GM15510 (cell line): ENCODE data around the gene RASGEF1C.

Source experiments
- POLR2A ChIP-seq: IDR thresholded peaks from 3 replicates; pipeline ENCODE4 v1.6.1; 2011; ENCODE audit warnings: borderline replicate concordance; ENCODE audit not compliant: insufficient read length; ENCODE audit errors: extremely low read depth

The RASGEF1C gene

DNA sequence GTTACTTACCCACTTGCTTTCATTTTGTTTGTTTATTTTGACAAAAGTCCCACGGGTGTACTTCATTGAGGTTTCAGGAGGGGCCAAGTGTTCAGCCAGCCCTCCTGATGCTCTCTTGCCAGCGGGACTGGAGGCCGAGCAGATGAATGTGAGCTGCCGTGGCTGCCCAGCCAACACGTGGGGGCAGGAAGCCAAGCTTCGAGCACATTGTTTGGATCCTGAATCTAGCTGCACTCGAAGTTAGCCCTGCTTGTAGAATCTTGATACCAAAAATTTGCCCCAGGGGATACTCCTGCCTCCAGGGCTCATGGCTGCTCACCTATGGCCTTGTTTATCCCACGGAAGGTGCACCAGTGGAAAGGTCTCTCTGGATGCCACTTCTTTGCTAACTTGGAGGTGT, 49.3 kb downstream of the RASGEF1C start:
- no peak for TF ChIP-seq POLR2A

DNA sequence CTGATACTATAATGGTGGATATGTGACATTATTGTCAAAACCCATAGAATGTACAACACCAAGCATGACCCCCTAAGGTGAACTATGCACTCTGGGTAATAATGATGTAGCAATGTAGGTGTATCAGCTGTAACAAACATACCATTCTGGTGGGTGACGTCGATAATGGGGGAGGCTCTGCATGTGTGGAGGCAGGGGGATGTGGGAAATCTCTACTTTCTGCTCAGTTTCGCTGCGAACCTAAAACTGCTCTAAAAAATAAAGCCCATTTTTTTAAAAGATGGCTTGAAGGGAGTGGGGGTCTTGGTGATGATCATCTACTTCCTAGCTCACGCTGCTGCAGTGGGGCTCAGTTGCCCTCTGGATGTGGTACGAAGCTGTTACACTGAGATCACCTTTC, 51.1 kb downstream of the RASGEF1C start:
- no peak for TF ChIP-seq POLR2A

DNA sequence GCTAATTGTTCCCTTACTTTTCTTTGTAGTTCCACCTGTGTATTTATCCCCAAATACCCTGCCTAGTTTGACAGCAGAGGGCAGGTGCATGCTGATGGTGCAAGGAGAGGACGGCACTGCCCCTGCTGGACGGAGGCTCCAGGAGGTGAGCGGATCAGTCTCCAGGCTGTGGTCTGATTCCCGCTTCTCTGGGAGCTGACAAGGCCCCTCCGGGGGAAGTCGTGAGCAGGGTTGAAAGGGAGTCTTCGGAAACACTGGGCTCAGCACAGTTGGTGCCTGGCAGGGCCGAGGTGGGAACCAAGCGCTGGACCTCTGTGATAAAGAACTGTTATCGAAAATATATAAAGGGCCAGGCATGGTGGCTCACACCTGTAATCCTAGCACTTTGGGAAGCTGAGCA, 52.9 kb downstream of the RASGEF1C start:
- no peak for TF ChIP-seq POLR2A

DNA sequence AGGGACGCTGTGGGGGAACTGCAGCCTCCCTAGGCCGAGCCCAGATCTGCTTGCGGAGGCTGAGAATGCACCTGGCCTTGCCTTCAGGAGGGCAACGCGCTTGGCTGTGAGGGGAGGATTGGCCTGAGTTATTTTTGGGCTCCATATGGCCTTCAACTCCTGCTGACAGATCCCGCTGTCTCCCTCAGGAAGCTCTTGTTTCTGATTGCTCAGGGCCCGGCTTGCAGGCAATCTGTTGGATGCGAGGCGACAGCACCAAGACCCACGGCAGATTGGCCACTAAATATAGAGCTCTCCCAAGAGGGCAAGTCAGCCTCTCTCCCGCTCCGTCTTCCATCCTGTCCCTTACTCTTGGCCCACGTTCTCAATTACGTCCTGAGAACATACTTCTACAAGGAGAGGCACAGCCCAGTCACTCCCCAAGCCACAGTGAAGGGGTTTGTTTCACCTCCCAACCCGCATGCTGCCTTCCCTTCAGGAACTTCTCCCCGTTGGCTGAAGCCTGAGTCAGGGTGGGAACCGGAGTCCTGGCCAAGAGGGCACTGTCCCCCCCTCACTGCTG, 53.6 kb downstream of the RASGEF1C start:
- no peak for TF ChIP-seq POLR2A

DNA sequence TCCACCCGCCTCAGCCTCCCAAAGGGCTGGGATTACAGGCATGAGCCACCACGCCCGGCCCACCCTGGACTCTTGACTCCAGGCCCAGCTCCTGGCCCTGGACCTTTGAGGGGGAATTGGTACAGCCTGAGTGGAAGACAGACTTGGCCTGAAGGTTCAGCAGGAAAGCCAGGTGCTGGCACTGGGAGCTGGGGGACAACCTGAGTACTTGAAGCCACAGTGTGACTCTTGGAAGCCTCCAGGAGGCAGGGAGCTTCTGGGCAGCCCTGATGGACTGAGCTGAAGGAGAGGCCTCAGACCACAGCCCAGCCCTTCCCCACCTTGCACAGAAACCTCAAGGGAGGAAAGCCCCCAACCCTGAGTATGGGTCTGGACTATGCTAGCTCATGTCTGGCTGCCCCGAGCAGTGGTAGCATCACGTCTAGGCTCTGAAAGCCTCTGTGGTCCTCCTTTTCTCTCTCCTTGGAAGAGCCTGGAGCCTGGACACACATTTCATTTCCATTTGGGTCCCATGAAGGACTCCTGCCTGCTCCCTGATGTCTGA, 54.1 kb downstream of the RASGEF1C start:
- no peak for TF ChIP-seq POLR2A

DNA sequence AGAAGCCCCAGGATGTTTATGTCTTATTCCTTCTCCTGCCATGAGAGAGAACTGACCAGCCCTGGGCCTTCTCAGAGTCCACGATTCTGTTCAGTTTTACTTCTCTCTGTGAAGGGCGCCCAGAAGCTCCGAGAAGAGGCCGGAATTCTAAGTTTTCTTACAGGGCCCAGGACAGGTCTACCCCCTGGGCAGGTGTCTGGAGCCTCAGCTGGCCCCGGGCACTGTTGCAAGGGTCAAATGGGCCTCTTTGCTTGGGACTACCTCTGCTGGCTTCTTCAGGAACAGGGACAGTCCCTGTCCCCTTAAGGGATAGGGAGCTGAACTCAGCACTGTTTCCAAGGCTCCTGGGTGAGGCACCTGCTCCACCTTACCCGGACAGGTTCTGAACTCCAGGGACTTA, 55.0 kb downstream of the RASGEF1C start:
- TF ChIP-seq POLR2A, result no peak

DNA sequence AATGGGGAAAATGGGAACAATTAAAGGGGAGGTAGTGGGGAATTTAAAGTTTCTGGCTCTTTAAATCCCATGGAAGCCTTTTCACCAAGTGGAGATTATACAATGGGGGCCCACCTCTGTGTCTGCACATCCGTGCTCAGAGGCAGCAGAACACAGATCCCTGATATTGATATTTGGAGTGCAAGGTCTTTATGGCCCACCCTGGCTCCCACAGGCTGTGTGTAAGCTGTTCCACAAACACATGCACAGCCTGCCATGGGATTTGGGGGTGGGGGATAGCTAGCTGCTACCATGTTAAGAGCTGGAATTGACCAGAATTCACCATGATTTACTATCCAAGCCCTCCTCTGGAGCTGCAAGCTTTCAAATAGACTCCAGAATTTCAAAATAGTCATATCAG, 55.9 kb downstream of the RASGEF1C start:
- TF ChIP-seq POLR2A, result no peak

DNA sequence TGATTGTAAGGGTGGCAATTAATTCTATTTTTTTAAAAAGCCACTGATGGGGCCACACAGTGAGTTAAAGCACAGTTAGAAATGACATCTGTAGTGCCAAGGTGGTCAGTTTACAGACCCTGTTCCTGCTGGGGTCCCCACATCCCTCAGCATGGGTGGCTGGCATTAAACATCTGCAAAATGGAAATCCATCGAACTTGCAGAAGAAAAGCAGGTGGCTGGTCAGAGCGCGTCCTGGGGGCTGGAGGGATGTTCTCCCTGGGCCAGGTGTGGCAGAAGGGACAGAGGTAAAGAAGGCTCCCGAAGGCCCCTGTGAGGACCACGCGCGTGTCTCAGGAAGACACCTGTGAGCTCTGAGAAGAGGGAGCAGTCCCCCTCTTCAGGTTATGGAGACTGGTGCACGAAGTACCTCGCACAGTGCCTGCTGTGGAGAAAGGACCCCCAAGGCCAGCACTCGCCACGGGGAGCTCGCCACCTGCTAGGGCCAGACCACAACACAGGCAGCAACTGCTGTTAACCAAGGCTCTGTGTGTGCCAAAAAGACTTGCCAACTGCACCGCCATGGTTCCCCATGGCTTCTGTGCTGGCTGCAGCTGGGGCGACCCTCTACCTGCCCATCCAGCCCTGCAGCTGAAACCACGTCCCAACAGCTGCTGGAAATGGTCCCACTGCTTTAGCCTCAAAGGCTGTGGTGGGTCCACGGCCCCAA, 65.2 kb downstream of the RASGEF1C start:
- TF ChIP-seq POLR2A, result no peak

DNA sequence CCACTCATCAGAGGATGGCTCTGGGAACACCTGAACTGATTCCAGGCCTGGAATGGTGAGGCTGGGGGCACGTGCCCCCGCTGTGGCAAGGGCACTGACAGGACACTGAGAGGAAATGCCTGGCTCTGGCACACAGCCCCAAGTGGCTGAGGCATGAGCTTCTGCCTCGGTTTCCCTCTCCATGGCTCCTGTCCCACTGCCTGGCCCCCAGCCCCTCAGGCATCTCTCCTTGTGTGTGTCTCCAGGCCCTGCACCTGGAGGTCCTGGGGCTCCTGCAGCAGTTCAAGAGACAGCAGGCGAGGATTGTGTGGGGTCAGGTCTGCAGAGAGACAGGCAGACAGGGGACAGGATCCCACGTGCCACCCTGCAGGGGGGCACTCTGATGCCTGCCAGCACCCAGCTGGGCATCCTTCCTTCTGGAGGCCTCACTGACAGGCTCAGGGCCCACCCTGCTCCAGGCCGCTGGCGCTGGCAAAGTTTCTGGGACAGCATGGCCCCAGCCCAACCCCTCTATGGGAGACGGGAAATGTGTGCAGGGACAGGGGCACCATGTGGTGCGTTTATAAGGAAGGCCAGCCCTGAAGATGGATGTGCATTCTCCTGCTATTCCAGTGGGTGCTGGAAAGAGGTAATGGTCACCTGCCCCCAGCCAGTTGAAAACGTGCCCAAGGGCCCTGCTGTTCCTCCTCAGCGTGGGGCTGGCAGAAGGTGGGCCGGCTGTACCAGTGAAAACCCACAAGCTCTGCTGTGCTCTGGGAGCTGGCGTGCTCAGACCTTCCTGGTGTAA, 66.0 kb downstream of the RASGEF1C start:
- no peak for TF ChIP-seq POLR2A

DNA sequence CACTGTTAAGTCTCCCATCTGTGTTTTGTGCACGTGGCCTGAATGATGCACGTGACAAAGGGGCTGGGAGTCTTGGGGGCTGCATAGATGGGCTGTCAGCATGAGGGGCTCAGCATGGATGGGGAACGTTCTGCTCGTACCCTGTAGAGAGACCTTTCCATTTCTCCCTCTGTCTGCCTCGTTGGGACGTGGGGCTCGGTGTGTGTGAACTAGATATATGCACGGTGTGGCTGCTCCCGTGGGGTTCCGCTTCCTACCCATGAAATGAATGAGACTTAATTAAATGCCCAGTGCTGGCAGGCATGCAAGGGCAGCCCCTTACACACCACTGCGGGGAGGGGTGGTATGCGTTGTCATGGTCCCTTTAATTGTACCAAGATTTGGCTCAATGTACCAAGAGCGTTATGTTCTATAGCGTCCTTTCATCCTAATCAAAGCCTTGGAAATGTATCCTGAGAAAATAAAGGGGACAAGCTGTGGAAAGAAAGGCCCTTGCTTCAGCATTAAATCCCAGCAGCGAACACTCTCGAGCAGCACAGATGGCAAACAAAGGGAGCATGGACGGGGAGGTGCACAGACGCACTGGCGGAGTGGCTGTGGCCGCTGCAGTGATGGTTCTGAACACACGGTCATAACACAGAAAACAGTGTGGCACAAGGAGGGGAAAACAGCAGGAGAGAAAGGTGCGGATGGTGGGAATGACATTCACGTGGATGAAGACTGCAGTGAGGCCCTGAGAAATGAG, 66.8 kb downstream of the RASGEF1C start:
- TF ChIP-seq POLR2A, result no peak

DNA sequence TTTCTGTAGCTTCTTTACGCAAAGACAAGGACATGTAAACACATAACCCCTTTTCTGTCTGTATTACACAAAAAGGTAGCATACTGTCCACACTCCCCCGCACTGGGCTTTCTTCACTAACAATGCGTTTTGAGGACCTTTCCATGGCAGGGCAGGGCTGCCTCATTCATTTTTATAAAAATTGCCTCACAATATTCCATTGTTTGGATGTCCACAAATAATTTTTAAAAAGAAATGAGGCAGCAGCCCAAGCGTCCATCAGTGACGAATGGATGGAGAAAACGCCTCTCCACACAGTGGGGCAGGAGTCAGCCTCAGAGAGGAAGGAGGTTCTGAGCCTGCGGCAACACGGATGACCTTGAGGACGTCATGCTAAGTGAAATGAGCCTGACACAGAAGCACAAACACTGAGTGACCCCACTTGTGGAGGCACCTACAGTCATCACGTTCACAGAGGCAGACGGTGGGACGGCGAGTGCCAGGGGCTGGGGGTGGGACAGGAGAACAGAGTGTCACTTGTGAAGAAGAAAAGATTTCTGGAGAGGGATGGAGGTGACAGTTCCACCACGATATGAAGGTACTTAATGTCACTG, 67.8 kb downstream of the RASGEF1C start:
- TF ChIP-seq POLR2A, result no peak

DNA sequence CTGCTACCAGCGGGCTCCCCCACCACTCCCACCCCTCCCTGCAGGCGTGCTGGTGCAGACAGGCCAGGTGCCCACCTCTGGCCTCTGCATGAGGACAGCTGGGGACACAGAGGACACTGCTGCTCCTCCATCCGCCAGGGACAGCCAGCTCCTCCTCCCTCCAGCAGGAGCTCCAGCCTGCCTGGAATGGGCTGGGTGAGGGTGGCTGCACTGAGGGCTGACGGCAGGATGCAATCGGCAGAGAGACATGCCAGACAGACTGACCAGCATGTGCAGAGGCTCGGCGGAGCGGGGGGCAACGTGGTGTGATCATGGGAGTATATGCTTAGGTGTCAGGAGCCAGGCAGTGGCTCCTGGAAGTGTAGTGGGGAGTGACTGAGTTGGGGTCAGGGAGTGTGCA, 68.4 kb downstream of the RASGEF1C start:
- TF ChIP-seq POLR2A, result no peak

DNA sequence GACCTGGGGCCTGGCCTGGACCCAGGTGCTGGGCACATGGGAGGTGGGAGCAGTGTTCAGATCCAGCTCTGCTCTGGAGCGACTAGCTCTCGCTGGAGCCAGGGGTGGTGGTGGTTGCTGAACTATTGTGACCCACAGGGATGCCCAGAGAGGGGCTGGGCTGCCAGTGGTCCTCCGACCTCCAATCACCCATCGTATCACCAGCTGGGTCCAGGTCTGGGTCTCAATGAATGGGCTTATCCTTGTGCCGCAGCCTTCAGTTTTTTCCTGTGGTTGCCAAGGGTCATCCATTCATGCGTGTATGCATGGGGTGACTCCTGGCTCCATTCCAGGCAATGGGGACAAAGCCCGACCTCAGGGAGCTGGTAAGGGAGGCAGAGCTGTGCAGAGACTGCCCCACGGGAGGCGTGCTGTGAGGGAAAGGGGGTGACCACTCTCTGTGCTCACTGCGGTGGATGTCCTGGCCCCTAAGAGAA, 68.9 kb downstream of the RASGEF1C start:
- no peak for TF ChIP-seq POLR2A

DNA sequence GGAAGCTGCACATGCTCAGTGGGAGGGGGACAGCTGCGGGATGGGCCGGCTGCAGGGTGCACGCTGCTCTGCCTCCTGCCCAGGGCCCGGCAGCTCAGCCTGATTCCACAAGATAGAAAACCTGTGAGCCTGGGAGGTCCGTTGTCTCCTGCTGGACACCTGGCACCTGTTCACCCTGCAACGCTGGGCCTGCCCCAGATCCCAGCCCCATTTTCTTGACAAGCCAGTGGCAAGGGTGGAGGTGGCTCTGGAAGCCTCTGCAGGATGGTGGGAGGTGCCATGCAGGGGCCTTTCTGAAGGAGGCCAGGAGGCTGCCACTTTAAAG, 69.3 kb downstream of the RASGEF1C start:
- TF ChIP-seq POLR2A, result no peak
